H1 (cell line): ENCODE results near the gene CNIH4. TPM values are rescaled to one million over a fixed set of nuclear protein-coding genes. Genes with fewer than 3 reads are reported as not detected.

Source experiments
- CTCF ChIA-PET: fragments of 300-600 bp; sonication (Branson Sonifier 250); formaldehyde crosslinking; loops from one replicate; lab custom pipeline; 2021; ENCODE audit not compliant: partially characterized antibody; lab: Charles Lee
- POLR2A ChIA-PET: fragments of 300-600 bp; sonication (Branson Sonifier 250); formaldehyde crosslinking; loops from one replicate; lab custom pipeline; 2021; ENCODE audit warnings: inconsistent platforms; ENCODE audit not compliant: partially characterized antibody; lab: Charles Lee
- DNase-seq, 2 experiments: peaks; one replicate each; pipeline versions ENCODE4 v3.0.0 to v3.0.0-alpha.2; 2010 to 2022; ENCODE audit warnings: low spot score in 2 of 2, low read depth in 1 of 2, mixed read lengths in 1 of 2
- FAIRE-seq: peaks from 2 replicates; lab custom pipeline; 2011; peaks lifted over from hg19 to GRCh38; lab: Jason Lieb, UNC
- H2AFZ ChIP-seq: 2 replicates; pipeline ENCODE4 v1.8.1; 2012; ENCODE audit warnings: low read length, inconsistent platforms
- H2AK5ac ChIP-seq: 2 replicates; pipeline ENCODE4 v1.6.1; 2013; ENCODE audit warnings: low read depth, low read length
- H2BK120ac ChIP-seq: replicated peaks from 2 replicates; pipeline ENCODE3; 2013; ENCODE audit warnings: low read depth, low read length, inconsistent platforms
- H2BK12ac ChIP-seq: 2 replicates; pipeline ENCODE4 v1.6.1; 2013; ENCODE audit warnings: low read depth, low read length
- H2BK15ac ChIP-seq: 2 replicates; pipeline ENCODE4 v1.6.1; 2013; ENCODE audit warnings: low read length
- H2BK20ac ChIP-seq: 2 replicates; pipeline ENCODE4 v1.6.1; 2013; ENCODE audit warnings: low read length
- H2BK5ac ChIP-seq: 2 replicates; pipeline ENCODE4 v1.6.1; 2013; ENCODE audit warnings: low read depth, low read length
- H3K14ac ChIP-seq: 2 replicates; pipeline ENCODE4 v1.6.1; 2013; ENCODE audit warnings: inconsistent platforms; ENCODE audit not compliant: insufficient read length
- H3K18ac ChIP-seq: 2 replicates; pipeline ENCODE4 v1.6.1; 2013; ENCODE audit warnings: low read length; ENCODE audit errors: extremely low read depth
- H3K23ac ChIP-seq: 2 replicates; pipeline ENCODE4 v1.6.1; 2013; ENCODE audit warnings: inconsistent platforms; ENCODE audit not compliant: insufficient read length
- H3K23me2 ChIP-seq: 2 replicates; pipeline ENCODE4 v1.6.1; 2013; ENCODE audit warnings: low read depth, low read length
- H3K27ac ChIP-seq: 2 replicates; pipeline ENCODE4 v1.6.1; 2011; ENCODE audit warnings: low read depth, low read length, inconsistent platforms
- H3K27me3 ChIP-seq, 4 experiments: replicated peaks in 1 of 4; 1 replicate in 1 of 4; 2 replicates in 3 of 4; pipeline versions ENCODE4 v1.6.1 to v1.8.1; 2011 to 2013; ENCODE audit warnings: low read length in 3 of 4, mild to moderate bottlenecking in 3 of 4, inconsistent platforms in 2 of 4, mixed read lengths in 2 of 4, moderate library complexity in 1 of 4; ENCODE audit not compliant: control insufficient read depth in 3 of 4, insufficient read depth in 3 of 4; ENCODE audit errors: extremely low read depth in 1 of 4
- H3K36me3 ChIP-seq, 4 experiments: 2 replicates each; pipeline versions ENCODE4 v1.6.1 to v1.8.1; 2011 to 2013; ENCODE audit warnings: mild to moderate bottlenecking in 4 of 4, low read length in 3 of 4, moderate library complexity in 2 of 4, control low read depth in 1 of 4, inconsistent platforms in 1 of 4; ENCODE audit not compliant: insufficient read depth in 4 of 4, control insufficient read depth in 2 of 4
- H3K4ac ChIP-seq: replicated peaks from 2 replicates; pipeline ENCODE3; 2013; ENCODE audit warnings: low read length, low read depth, mixed read lengths, inconsistent platforms; ENCODE audit not compliant: insufficient read length
- H3K4me1 ChIP-seq, 4 experiments: replicated peaks in 1 of 4; 1 replicate in 1 of 4; 2 replicates in 3 of 4; pipeline versions ENCODE4 v1.6.1 to v1.8.1; 2011 to 2013; ENCODE audit warnings: low read length in 3 of 4, inconsistent platforms in 2 of 4, mixed read lengths in 1 of 4; ENCODE audit not compliant: insufficient read depth in 4 of 4, control insufficient read depth in 3 of 4
- H3K4me2 ChIP-seq, 2 experiments: 2 replicates each; pipeline versions ENCODE4 v1.6.1 to v1.8.1; 2011 to 2013; ENCODE audit warnings: low read depth in 2 of 2, low read length in 2 of 2, control low read depth in 1 of 2, inconsistent platforms in 1 of 2, mild to moderate bottlenecking in 1 of 2; ENCODE audit not compliant: insufficient read depth in 1 of 2
- H3K4me3 ChIP-seq, 4 experiments: fragments of 200-600, 300-600 bp in 1 of 4; sonication (generic), shearing (Covaris generic), sonication (Bioruptor Twin) in 1 of 4; 2 replicates each; pipeline versions ENCODE4 v1.5.1 to v1.8.1; 2011 to 2016; ENCODE audit warnings: low read length in 4 of 4, low read depth in 3 of 4, control low read depth in 2 of 4, inconsistent platforms in 2 of 4, mild to moderate bottlenecking in 2 of 4, mixed read lengths in 1 of 4, moderate library complexity in 1 of 4; ENCODE audit not compliant: insufficient read depth in 2 of 4; ENCODE audit errors: extremely low read depth in 1 of 4
- H3K56ac ChIP-seq: replicated peaks from 2 replicates; pipeline ENCODE3; 2013; ENCODE audit warnings: low read depth, mild to moderate bottlenecking, mixed read lengths, low read length, inconsistent platforms; ENCODE audit not compliant: insufficient read length
- H3K79me1 ChIP-seq: 2 replicates; pipeline ENCODE4 v1.6.1; 2013; ENCODE audit warnings: low read depth, low read length, control low read depth
- H3K79me2 ChIP-seq, 2 experiments: 2 replicates each; pipeline versions ENCODE4 v1.6.1 to v1.8.1; 2012 to 2013; ENCODE audit warnings: low read length in 2 of 2, mild to moderate bottlenecking in 2 of 2, inconsistent platforms in 1 of 2; ENCODE audit not compliant: insufficient read depth in 2 of 2, control insufficient read depth in 1 of 2
- H3K9ac ChIP-seq, 4 experiments: replicated peaks in 1 of 4; 1 replicate in 1 of 4; 2 replicates in 3 of 4; pipeline versions ENCODE4 v1.6.1 to v1.8.1; 2011 to 2013; ENCODE audit warnings: low read depth in 3 of 4, low read length in 3 of 4, control low read depth in 2 of 4, mild to moderate bottlenecking in 2 of 4, moderate library complexity in 2 of 4, inconsistent platforms in 1 of 4; ENCODE audit errors: extremely low read depth in 1 of 4
- H3K9me3 ChIP-seq, 2 experiments: 2 replicates each; pipeline versions ENCODE4 v1.6.1 to v1.8.1; 2012 to 2013; ENCODE audit warnings: mild to moderate bottlenecking in 2 of 2, moderate library complexity in 2 of 2, control low read depth in 1 of 2, inconsistent platforms in 1 of 2, low read depth in 1 of 2, low read length in 1 of 2, mixed read lengths in 1 of 2; ENCODE audit not compliant: insufficient read depth in 2 of 2
- H4K20me1 ChIP-seq, 2 experiments: replicated peaks in 1 of 2; 2 replicates each; pipeline versions ENCODE3 to v1.8.1; 2011 to 2013; ENCODE audit warnings: inconsistent platforms in 2 of 2, low read length in 2 of 2, mild to moderate bottlenecking in 1 of 2; ENCODE audit not compliant: insufficient read depth in 2 of 2, control insufficient read depth in 1 of 2
- H4K5ac ChIP-seq: 2 replicates; pipeline ENCODE4 v1.6.1; 2013; ENCODE audit warnings: low read length, low read depth, mixed read lengths, inconsistent platforms; ENCODE audit not compliant: insufficient read length
- H4K8ac ChIP-seq: 2 replicates; pipeline ENCODE4 v1.8.0; 2013; ENCODE audit warnings: mild to moderate bottlenecking, moderate library complexity, low read length, inconsistent platforms; ENCODE audit not compliant: insufficient read depth; ENCODE audit errors: extremely low read depth
- H4K91ac ChIP-seq: replicated peaks from 2 replicates; pipeline ENCODE3; 2013; ENCODE audit warnings: low read length, mixed read lengths, inconsistent platforms; ENCODE audit not compliant: insufficient read length
- BCL11A ChIP-seq, 2 experiments: IDR thresholded peaks; one replicate each; pipeline ENCODE4 v1.6.1; 2011; ENCODE audit warnings: low read depth in 2 of 2, low read length in 2 of 2, mild to moderate bottlenecking in 2 of 2
- CTCF ChIP-seq, 3 experiments: IDR thresholded peaks; 1 replicate in 2 of 3; 2 replicates in 1 of 3; pipeline versions ENCODE4 v1.5.1 to v1.6.1; 2011; ENCODE audit warnings: low read length in 3 of 3, mild to moderate bottlenecking in 3 of 3, inconsistent platforms in 2 of 3, low read depth in 1 of 3, moderate library complexity in 1 of 3; ENCODE audit not compliant: insufficient read depth in 1 of 3; ENCODE audit errors: control extremely low read depth in 1 of 3
- E2F6 ChIP-seq: IDR thresholded peaks from 2 replicates; pipeline ENCODE4 v1.6.1; 2012; ENCODE audit warnings: inconsistent platforms
- EZH2 ChIP-seq: fragments of 200-600 bp; sonication (generic); IDR thresholded peaks from 2 replicates; pipeline ENCODE4 v1.7.1; 2012; ENCODE audit warnings: low read depth, mild to moderate bottlenecking, moderate library complexity, low read length, inconsistent platforms; ENCODE audit not compliant: severe bottlenecking
- HDAC6 ChIP-seq: IDR thresholded peaks from one replicate; pipeline ENCODE4 v1.7.1; 2012; ENCODE audit warnings: low read depth, mild to moderate bottlenecking, inconsistent platforms, low read length, moderate library complexity
- KDM5A ChIP-seq: fragments of 200-600 bp; IDR thresholded peaks from 2 replicates; pipeline ENCODE4 v1.7.1; 2012; ENCODE audit warnings: mild to moderate bottlenecking, low read length, inconsistent platforms, mixed read lengths
- MAFK ChIP-seq: IDR thresholded peaks from 2 replicates; pipeline ENCODE4 v1.6.1; 2012; ENCODE audit warnings: low read depth, mild to moderate bottlenecking, improper control_type of control experiment, low read length
- RAD21 ChIP-seq, 2 experiments: IDR thresholded peaks in 1 of 2; conservative IDR thresholded peaks in 1 of 2; 2 replicates each; pipeline ENCODE4 v1.6.1; 2011; ENCODE audit warnings: low read depth in 2 of 2, low read length in 2 of 2, improper control_type of control experiment in 1 of 2, inconsistent platforms in 1 of 2, mild to moderate bottlenecking in 1 of 2, moderate library complexity in 1 of 2
- SIRT6 ChIP-seq: IDR thresholded peaks from one replicate; pipeline ENCODE4 v1.7.1; 2012; ENCODE audit warnings: low read length, inconsistent platforms
- WGBS, 2 experiments: shearing (Covaris generic) in 1 of 2; methylation state at CpG; one replicate each; pipeline versions ENCODE4 v1.1.6 to v1.1.7; 2013 to 2015; ENCODE audit warnings: low lambda C conversion rate in 2 of 2, mixed read lengths in 2 of 2, inconsistent platforms in 1 of 2, low coverage in 1 of 2, missing lambda C conversion rate in 1 of 2; ENCODE audit not compliant: insufficient replicate concordance in 2 of 2, insufficient coverage in 1 of 2, insufficient read length in 1 of 2; ENCODE audit errors: extremely low coverage in 1 of 2, missing lambda C conversion rate in 1 of 2; 5-methylcytosine and 5-hydroxymethylcytosine counted together
- polyA plus RNA-seq, 7 experiments: library from polyadenylated mRNA; depleted of rRNA in 3 of 7; stranded (reverse) in 5 of 7; unstranded in 2 of 7; fragments of >200 nt in 5 of 7; fragments of 200-250 nt in 2 of 7; gene quantifications; 1 replicate in 5 of 7; 2 replicates in 1 of 7; 4 replicates in 1 of 7; pipeline versions ENCODE4 v1.2.1 to v1.2.3, GENCODE V29; 2011 to 2013; ENCODE audit warnings: missing spikeins in 2 of 7, mixed read lengths in 2 of 7
- total RNA-seq: library from RNA; stranded (reverse); fragmentation: NEBNext Ultra II Directional; extraction: Animal tissue kit (Norgen Biotek cat#: 25700); gene quantifications from 2 replicates; pipeline ENCODE4 v1.2.1, GENCODE V29; 2021

Gene CNIH4
- total and polyA plus RNA-seq, 2 of the 8 experiments (the other 6 are each of a cell fraction or from before 2014, with no cell fraction given): 76.2 to 151 TPM

GRCh38 chr1:224387302-224387912 lies 30.7 kb downstream of the CNIH4 start:
- CTCF ChIA-PET: interaction anchor here (2.0 kb wide), 1 partner anchor 70 kb away, joined by 10 read pairs; no protein-coding TSS in a partner anchor
- WGBS, 2 experiments: 78% methylated on average over 6 of the region's 6 CpGs; no CpG with 5 or more reads in 1 of the 2 experiments
- TF ChIP-seq KDM5A: no peak
- no peak for TF ChIP-seq MAFK
- TF ChIP-seq CTCF (IDR thresholded peaks at IDR 0.05; ENCODE audit: control extremely low read depth in 1 of 3, insufficient read depth in 1 of 3, low read depth in 1 of 3, low read length in 3 of 3): no peak
- TF ChIP-seq HDAC6: no peak
- no peak for TF ChIP-seq SIRT6
- no peak for TF ChIP-seq E2F6
- no peak for TF ChIP-seq EZH2
- TF ChIP-seq RAD21 (IDR thresholded peaks at IDR 0.05 in 1 of 2, conservative IDR thresholded peaks at IDR 0.05 in 1 of 2; ENCODE audit: low read depth in 2 of 2, low read length in 2 of 2): no peak
- TF ChIP-seq BCL11A (IDR thresholded peaks at IDR 0.05; ENCODE audit: low read depth in 2 of 2, low read length in 2 of 2): no peak

More at GRCh38 chr1:224387302-224387912, 30.7 kb downstream of the CNIH4 start:
- Histone ChIP-seq H3K23me2 (no peaks in the 10 kb centered on the region), H2BK120ac (no peak overlapping the region), H2BK12ac (no peak overlapping the region), H3K56ac (no peak overlapping the region), H4K5ac (no peak overlapping the region), H2BK15ac (no peak overlapping the region), H2AFZ (no peak overlapping the region), H3K79me1 (no peaks in the 10 kb centered on the region), H3K4me1 (no peaks in the 10 kb centered on the region), H3K14ac (no peak overlapping the region), H3K9ac (no peak overlapping the region), H2BK5ac (no peak overlapping the region), H3K36me3 (peaks cover 3 to 70% (median 24%) of the 10 kb centered on the region in 4 experiments; a peak in 7 of 8 replicates), H3K18ac (no peak overlapping the region), H3K27ac (no peak overlapping the region), H3K4me2 (no peak overlapping the region), H3K27me3 (no peaks in the 10 kb centered on the region), H4K91ac (no peak overlapping the region), H2AK5ac (no peak overlapping the region), H3K79me2 (no peaks in the 10 kb centered on the region), H3K23ac (no peak overlapping the region), H3K4me3 (no peak overlapping the region), H2BK20ac (no peak overlapping the region), H4K8ac (no peak overlapping the region), H4K20me1 (no peaks in the 10 kb centered on the region), H3K4ac (no peak overlapping the region), H3K9me3 (no peaks in the 10 kb centered on the region)
- POLR2A ChIA-PET: interaction anchor here (0.6 to 1.5 kb wide), 4 partner anchors 20 to 69 kb away, joined by 3 to 5 read pairs (median 4); no protein-coding TSS in a partner anchor
- FAIRE-seq (no peak), DNase-seq (no peak)
